Fibroblast of lung (primary cell): ENCODE results near the gene TP53AIP1. TPM values are rescaled to one million over a fixed set of nuclear protein-coding genes. Genes with fewer than 3 reads are reported as not detected.

Experiments
- DNase-seq, 2 donors: peaks; one replicate each; pipeline versions ENCODE4 v3.0.0 to v3.0.0-alpha.2; 2010; ENCODE audit warnings: low read depth in 2 of 2
- H2AFZ ChIP-seq: 2 replicates; pipeline ENCODE4 v1.5.1; 2012; ENCODE audit warnings: low read length, control low read depth, inconsistent platforms
- H3K27ac ChIP-seq: 2 replicates; pipeline ENCODE4 v1.5.1; 2011; ENCODE audit warnings: low read length, control low read depth; ENCODE audit not compliant: insufficient read depth
- H3K27me3 ChIP-seq: 2 replicates; pipeline ENCODE4 v1.5.1; 2011; ENCODE audit warnings: mild to moderate bottlenecking, low read length; ENCODE audit not compliant: control insufficient read depth, insufficient read depth
- H3K36me3 ChIP-seq: 2 replicates; pipeline ENCODE4 v1.5.1; 2011; ENCODE audit warnings: low read length; ENCODE audit not compliant: control insufficient read depth, insufficient read depth
- H3K4me1 ChIP-seq: 2 replicates; pipeline ENCODE4 v1.5.1; 2011; ENCODE audit warnings: low read length; ENCODE audit not compliant: control insufficient read depth, insufficient read depth; ENCODE audit errors: extremely low read depth
- H3K4me2 ChIP-seq: 2 replicates; pipeline ENCODE4 v1.5.1; 2011; ENCODE audit warnings: low read length, control low read depth; ENCODE audit not compliant: insufficient read depth; ENCODE audit errors: extremely low read depth
- H3K4me3 ChIP-seq, 4 experiments: fragments of 200-600 bp in 1 of 4; sonication (generic) in 1 of 4; replicated peaks in 1 of 4; 2 replicates each; pipeline ENCODE4 v1.5.1; 2011 to 2016; ENCODE audit warnings: low read length in 4 of 4, low read depth in 3 of 4, mild to moderate bottlenecking in 3 of 4, control low read depth in 2 of 4, inconsistent platforms in 1 of 4, mixed read lengths in 1 of 4; ENCODE audit not compliant: insufficient read depth in 1 of 4; ENCODE audit errors: control extremely low read depth in 1 of 4
- H3K79me2 ChIP-seq: 2 replicates; pipeline ENCODE4 v1.5.1; 2012; ENCODE audit warnings: mild to moderate bottlenecking, low read length, inconsistent platforms; ENCODE audit not compliant: control insufficient read depth, insufficient read depth
- H3K9ac ChIP-seq: 2 replicates; pipeline ENCODE4 v1.5.1; 2011; ENCODE audit warnings: mild to moderate bottlenecking, low read length, control low read depth; ENCODE audit not compliant: insufficient read depth
- H3K9me3 ChIP-seq: 2 replicates; pipeline ENCODE4 v1.5.1; 2012; ENCODE audit warnings: low read depth, low read length; ENCODE audit not compliant: control insufficient read depth, insufficient read depth
- H4K20me1 ChIP-seq: 2 replicates; pipeline ENCODE4 v1.5.1; 2011; ENCODE audit warnings: low read length; ENCODE audit not compliant: control insufficient read depth, insufficient read depth; ENCODE audit errors: extremely low read depth
- CTCF ChIP-seq, 2 donors: IDR thresholded peaks in 1 of 2; conservative IDR thresholded peaks in 1 of 2; 1 replicate in 1 of 2; 2 replicates in 1 of 2; pipeline ENCODE4 v1.5.1; 2011 to 2012; ENCODE audit warnings: low read length in 2 of 2, control low read depth in 1 of 2, inconsistent platforms in 1 of 2, low read depth in 1 of 2, mild to moderate bottlenecking in 1 of 2
- EZH2 ChIP-seq: IDR thresholded peaks from 2 replicates; pipeline ENCODE4 v1.5.1; 2012; ENCODE audit warnings: low read length, control low read depth, mild to moderate bottlenecking; ENCODE audit errors: missing control alignments
- polyA plus RNA-seq, 2 donors: library from polyadenylated mRNA; depleted of rRNA in 1 of 2; stranded (reverse) in 1 of 2; unstranded in 1 of 2; fragments of >200 nt; gene quantifications; 2 replicates each; pipeline ENCODE4 v1.2.1, GENCODE V29; 2011 to 2012; ENCODE audit warnings: missing spikeins in 1 of 2
- total RNA-seq: library from RNA; depleted of rRNA; stranded (reverse); fragments of >200 nt; gene quantifications from 2 replicates; pipeline ENCODE4 v1.2.1, GENCODE V29; 2014

TP53AIP1 gene
- total and polyA plus RNA-seq, 2 donors (not counting 1 experiment from before 2014, with no cell fraction given), result not detected

- H3K27me3 ChIP-seq, result no peaks in the 10 kb centered on the region
- no peak for DNase-seq
- no peaks in the 10 kb centered on the region for H3K36me3 ChIP-seq
- no peaks in the 10 kb centered on the region for H3K9me3 ChIP-seq
- H3K4me2 ChIP-seq, result no peak overlapping the region
- H3K27ac ChIP-seq, result no peak overlapping the region
- no peak overlapping the region for H3K4me3 ChIP-seq
- no peaks in the 10 kb centered on the region for H3K79me2 ChIP-seq
- H3K9ac ChIP-seq, result no peak overlapping the region
- no peak overlapping the region for H2AFZ ChIP-seq
- H4K20me1 ChIP-seq, result no peaks in the 10 kb centered on the region
- no peaks in the 10 kb centered on the region for H3K4me1 ChIP-seq
- TF ChIP-seq CTCF (conservative IDR thresholded peaks at IDR 0.05 in 1 of 2, IDR thresholded peaks at IDR 0.05 in 1 of 2; ENCODE audit: low read depth in 1 of 2, low read length in 2 of 2), result no peak
Measured at GRCh38 chr11:128926000-128926399, 16.7 kb downstream of the TP53AIP1 start.

- no peaks in the 10 kb centered on the region for H3K36me3 ChIP-seq
- H4K20me1 ChIP-seq, result no peaks in the 10 kb centered on the region
- no peaks in the 10 kb centered on the region for H3K9me3 ChIP-seq
- TF ChIP-seq CTCF (conservative IDR thresholded peaks at IDR 0.05 in 1 of 2, IDR thresholded peaks at IDR 0.05 in 1 of 2; ENCODE audit: low read depth in 1 of 2, low read length in 2 of 2) (no peak), EZH2 (no peak)
- no peak overlapping the region for H3K9ac ChIP-seq
- no peak for DNase-seq
- H3K27ac ChIP-seq, result no peak overlapping the region
- no peaks in the 10 kb centered on the region for H3K4me1 ChIP-seq
- no peak overlapping the region for H2AFZ ChIP-seq
- H3K4me3 ChIP-seq, result no peak overlapping the region
- no peaks in the 10 kb centered on the region for H3K79me2 ChIP-seq
- H3K27me3 ChIP-seq, result no peaks in the 10 kb centered on the region
- no peak overlapping the region for H3K4me2 ChIP-seq
Measured at GRCh38 chr11:128925250-128925600, 17.4 kb downstream of the TP53AIP1 start.

- TF ChIP-seq EZH2 (no peak), CTCF (conservative IDR thresholded peaks at IDR 0.05 in 1 of 2, IDR thresholded peaks at IDR 0.05 in 1 of 2; ENCODE audit: low read depth in 1 of 2, low read length in 2 of 2) (no peak)
- H2AFZ ChIP-seq, result no peak overlapping the region
- no peak overlapping the region for H3K9ac ChIP-seq
- no peaks in the 10 kb centered on the region for H3K36me3 ChIP-seq
- H3K27ac ChIP-seq, result no peak overlapping the region
- DNase-seq, result no peak
- no peaks in the 10 kb centered on the region for H3K4me1 ChIP-seq
- H3K4me3 ChIP-seq, result no peak overlapping the region
- no peaks in the 10 kb centered on the region for H3K9me3 ChIP-seq
- no peaks in the 10 kb centered on the region for H3K27me3 ChIP-seq
- no peak overlapping the region for H3K4me2 ChIP-seq
- no peaks in the 10 kb centered on the region for H3K79me2 ChIP-seq
- no peaks in the 10 kb centered on the region for H4K20me1 ChIP-seq
Measured at GRCh38 chr11:128924510-128925249, 18.0 kb downstream of the TP53AIP1 start.
